ENCODE results near the gene ACAD11.
"Not testable (repeated sequence)": the region's sequence is repeated elsewhere in the genome, so short reads cannot be mapped to it uniquely, and the experiment has no call there.

ACAD11 gene

GRCh38 chr3:132605374-132605792 is 54.2 kb downstream of the ACAD11 start:
- no peaks in the 10 kb centered on the region for H3K27me3 ChIP-seq (replicated peaks; ENCODE audit: control insufficient read depth, insufficient read depth, low read length)
- H3K36me3 ChIP-seq (ENCODE audit: control insufficient read depth, insufficient read depth, low read length), result no peaks in the 10 kb centered on the region
- no peak for DNase-seq (ENCODE audit: extremely low read depth, insufficient read length)
- no peak for TF ChIP-seq CTCF (IDR thresholded peaks at IDR 0.05; ENCODE audit: insufficient read depth, low read length, poor library complexity, severe bottlenecking)
- no peak overlapping the region for H3K4me3 ChIP-seq (replicated peaks; ENCODE audit: low read depth, low read length)

- not testable (repeated sequence) for H3K4me3 ChIP-seq (replicated peaks; ENCODE audit: low read depth, low read length); DNase-seq (ENCODE audit: extremely low read depth, insufficient read length); H3K27me3 ChIP-seq (replicated peaks; ENCODE audit: control insufficient read depth, insufficient read depth, low read length); H3K36me3 ChIP-seq (ENCODE audit: control insufficient read depth, insufficient read depth, low read length)
Measured at GRCh38 chr3:132600614-132601013, 59.0 kb downstream of the ACAD11 start.

GRCh38 chr3:132598181-132598580 is 61.4 kb downstream of the ACAD11 start:
- no peak overlapping the region for H3K4me3 ChIP-seq (replicated peaks; ENCODE audit: low read depth, low read length)
- H3K27me3 ChIP-seq (replicated peaks; ENCODE audit: control insufficient read depth, insufficient read depth, low read length), result no peaks in the 10 kb centered on the region
- no peak for DNase-seq (ENCODE audit: extremely low read depth, insufficient read length)
- no peak for TF ChIP-seq CTCF (IDR thresholded peaks at IDR 0.05; ENCODE audit: insufficient read depth, low read length, poor library complexity, severe bottlenecking)
- H3K36me3 ChIP-seq (ENCODE audit: control insufficient read depth, insufficient read depth, low read length), result no peaks in the 10 kb centered on the region

GRCh38 chr3:132597660-132598059 is 61.9 kb downstream of the ACAD11 start:
- no peaks in the 10 kb centered on the region for H3K27me3 ChIP-seq (replicated peaks; ENCODE audit: control insufficient read depth, insufficient read depth, low read length)
- no peak overlapping the region for H3K4me3 ChIP-seq (replicated peaks; ENCODE audit: low read depth, low read length)
- DNase-seq (ENCODE audit: extremely low read depth, insufficient read length), result no peak
- no peaks in the 10 kb centered on the region for H3K36me3 ChIP-seq (ENCODE audit: control insufficient read depth, insufficient read depth, low read length)
- no peak for TF ChIP-seq CTCF (IDR thresholded peaks at IDR 0.05; ENCODE audit: insufficient read depth, low read length, poor library complexity, severe bottlenecking)

GRCh38 chr3:132596816-132597433 is 62.7 kb downstream of the ACAD11 start, which contains the start of gene ACKR4:
Gene ACKR4 (plus strand): TSS chr3:132597270. CDS start chr3:132600398, 3,128 bp downstream.
- H3K27me3 ChIP-seq (replicated peaks; ENCODE audit: control insufficient read depth, insufficient read depth, low read length), result no peaks in the 10 kb centered on the region
- no peak for TF ChIP-seq CTCF (IDR thresholded peaks at IDR 0.05; ENCODE audit: insufficient read depth, low read length, poor library complexity, severe bottlenecking)
- no peak within 1 kb of the TSS for H3K4me3 ChIP-seq (replicated peaks; ENCODE audit: low read depth, low read length)
- DNase-seq (ENCODE audit: extremely low read depth, insufficient read length), result no peak
- H3K36me3 ChIP-seq (ENCODE audit: control insufficient read depth, insufficient read depth, low read length), result no peaks in the 10 kb centered on the region

- H3K36me3 ChIP-seq (ENCODE audit: control insufficient read depth, insufficient read depth, low read length), result no peaks in the 10 kb centered on the region; the same call in 1 of the 2 replicates
Measured at GRCh38 chr3:132596326-132596725, 63.3 kb downstream of the ACAD11 start.

More at GRCh38 chr3:132596326-132596725, 63.3 kb downstream of the ACAD11 start:
- Histone ChIP-seq H3K27me3 (replicated peaks; ENCODE audit: control insufficient read depth, insufficient read depth, low read length) (no peaks in the 10 kb centered on the region), H3K4me3 (replicated peaks; ENCODE audit: low read depth, low read length) (no peak overlapping the region)
- DNase-seq (ENCODE audit: extremely low read depth, insufficient read length), result no peak
- no peak for TF ChIP-seq CTCF (IDR thresholded peaks at IDR 0.05; ENCODE audit: insufficient read depth, low read length, poor library complexity, severe bottlenecking)

All from GM06990 (cell line).